Uterus (tissue), 4 donors: Measurements from ENCODE around the gene FHIT. TPM values are rescaled to one million over a fixed set of nuclear protein-coding genes. Genes with fewer than 3 reads are reported as not detected.

Experiments
- DNase-seq, 2 donors: peaks; one replicate each; pipeline ENCODE4 v3.0.0-alpha.2; 2019 to 2020
- H3K27ac ChIP-seq, 2 donors: fragments of 200-600 bp; sonication (generic); 1 replicate in 1 of 2; 2 replicates in 1 of 2; pipeline ENCODE4 v1.5.1; 2016 to 2018
- H3K27me3 ChIP-seq, 2 donors: fragments of 200-600 bp; sonication (generic); one replicate each; pipeline ENCODE4 v1.5.1; 2018 to 2019; ENCODE audit warnings: control low read depth in 1 of 2
- H3K36me3 ChIP-seq, 2 donors: fragments of 200-600 bp; sonication (generic); one replicate each; pipeline ENCODE4 v1.5.1; 2019; ENCODE audit warnings: control low read depth in 1 of 2
- H3K4me1 ChIP-seq, 2 donors: fragments of 200-600 bp; sonication (generic); one replicate each; pipeline ENCODE4 v1.5.1; 2018 to 2019; ENCODE audit warnings: control low read depth in 1 of 2
- H3K4me3 ChIP-seq, 2 donors: fragments of 200-600 bp; sonication (generic); 1 replicate in 1 of 2; 2 replicates in 1 of 2; pipeline ENCODE4 v1.5.1; 2018 to 2019; ENCODE audit warnings: mild to moderate bottlenecking in 1 of 2
- H3K9me3 ChIP-seq, 2 donors: fragments of 200-600 bp; sonication (generic); one replicate each; pipeline ENCODE4 v1.5.1; 2019; ENCODE audit warnings: control low read depth in 1 of 2
- POLR2A ChIP-seq, 2 donors: fragments of 450-650 bp; IDR thresholded peaks; one replicate each; pipeline ENCODE4 v1.6.1; 2016; ENCODE audit warnings: antibody characterized with exemption in 2 of 2, mild to moderate bottlenecking in 1 of 2, moderate library complexity in 1 of 2
- intact Hi-C: fragments of 100-400 bp; cut with DNase I; formaldehyde crosslinking; loops from one replicate; pipeline ENCODE4 v1.15.1; 2023; ENCODE audit warnings: low total_unique reads
- total RNA-seq, 4 donors: library from RNA; depleted of rRNA in 3 of 4; stranded (reverse); fragments of >200 nt in 3 of 4; gene quantifications; one replicate each; pipeline versions ENCODE4 v1.1.0 to v1.2.4, GENCODE V29; 2014 to 2023
- TF ChIP-seq, protein P1 (sequence below), 4 experiments: fragments of 200-600 bp in 2 of 4; fragments of 450-650 bp in 2 of 4; sonication (generic) in 2 of 4; IDR thresholded peaks; one replicate each; pipeline ENCODE4 v1.5.1; 2016 to 2019; ENCODE audit warnings: antibody characterized with exemption in 4 of 4, mild to moderate bottlenecking in 2 of 4, moderate library complexity in 1 of 4
- donor health status: DM: yes; HTN: yes; CAD: no.

FHIT gene
- total RNA-seq, 4 donors from 2014 or later: 1.3 to 15.2 (median 7.3) TPM

GRCh38 chr3:59797533-59797932, 1453.7 kb downstream of the FHIT start:
- Histone ChIP-seq H3K27me3 (no peaks in the 10 kb centered on the region), H3K4me1 (no peaks in the 10 kb centered on the region), H3K36me3 (no peaks in the 10 kb centered on the region), H3K9me3 (no peaks in the 10 kb centered on the region), H3K4me3 (no peak overlapping the region), H3K27ac (no peak overlapping the region)
- DNase-seq: no peak
- TF ChIP-seq, protein P1, sequence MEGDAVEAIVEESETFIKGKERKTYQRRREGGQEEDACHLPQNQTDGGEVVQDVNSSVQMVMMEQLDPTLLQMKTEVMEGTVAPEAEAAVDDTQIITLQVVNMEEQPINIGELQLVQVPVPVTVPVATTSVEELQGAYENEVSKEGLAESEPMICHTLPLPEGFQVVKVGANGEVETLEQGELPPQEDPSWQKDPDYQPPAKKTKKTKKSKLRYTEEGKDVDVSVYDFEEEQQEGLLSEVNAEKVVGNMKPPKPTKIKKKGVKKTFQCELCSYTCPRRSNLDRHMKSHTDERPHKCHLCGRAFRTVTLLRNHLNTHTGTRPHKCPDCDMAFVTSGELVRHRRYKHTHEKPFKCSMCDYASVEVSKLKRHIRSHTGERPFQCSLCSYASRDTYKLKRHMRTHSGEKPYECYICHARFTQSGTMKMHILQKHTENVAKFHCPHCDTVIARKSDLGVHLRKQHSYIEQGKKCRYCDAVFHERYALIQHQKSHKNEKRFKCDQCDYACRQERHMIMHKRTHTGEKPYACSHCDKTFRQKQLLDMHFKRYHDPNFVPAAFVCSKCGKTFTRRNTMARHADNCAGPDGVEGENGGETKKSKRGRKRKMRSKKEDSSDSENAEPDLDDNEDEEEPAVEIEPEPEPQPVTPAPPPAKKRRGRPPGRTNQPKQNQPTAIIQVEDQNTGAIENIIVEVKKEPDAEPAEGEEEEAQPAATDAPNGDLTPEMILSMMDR (IDR thresholded peaks at IDR 0.05): no peak
- TF ChIP-seq POLR2A (IDR thresholded peaks at IDR 0.05): no peak
- intact Hi-C loops: no loop called here

DNA sequence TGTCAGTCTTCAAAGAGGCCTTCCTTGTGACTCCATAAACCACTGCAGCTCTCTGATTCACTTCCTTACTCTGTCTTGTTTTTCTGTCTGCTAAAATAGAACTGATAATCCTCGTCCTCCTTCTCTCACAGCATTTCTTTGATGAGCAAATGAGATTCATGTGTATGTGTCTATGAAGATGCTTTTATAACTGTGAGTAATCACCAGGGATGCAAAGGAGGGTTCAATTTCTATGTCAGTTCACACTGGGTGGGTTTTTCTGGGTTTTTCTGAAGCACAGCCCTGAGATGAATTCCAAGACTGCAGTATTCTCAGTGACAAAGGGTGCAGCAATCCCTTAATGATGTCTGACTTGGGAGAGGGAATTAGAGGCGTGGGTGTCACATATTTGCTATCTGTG, 1454.8 kb downstream of the FHIT start:
- no peak for TF ChIP-seq POLR2A (IDR thresholded peaks at IDR 0.05)
- TF ChIP-seq, protein P1 (IDR thresholded peaks at IDR 0.05): no peak
- intact Hi-C loops: no loop called here
- Histone ChIP-seq H3K9me3 (no peaks in the 10 kb centered on the region), H3K4me1 (no peaks in the 10 kb centered on the region), H3K36me3 (no peaks in the 10 kb centered on the region), H3K4me3 (no peak overlapping the region), H3K27ac (no peak overlapping the region), H3K27me3 (no peaks in the 10 kb centered on the region)
- DNase-seq: no peak

DNA sequence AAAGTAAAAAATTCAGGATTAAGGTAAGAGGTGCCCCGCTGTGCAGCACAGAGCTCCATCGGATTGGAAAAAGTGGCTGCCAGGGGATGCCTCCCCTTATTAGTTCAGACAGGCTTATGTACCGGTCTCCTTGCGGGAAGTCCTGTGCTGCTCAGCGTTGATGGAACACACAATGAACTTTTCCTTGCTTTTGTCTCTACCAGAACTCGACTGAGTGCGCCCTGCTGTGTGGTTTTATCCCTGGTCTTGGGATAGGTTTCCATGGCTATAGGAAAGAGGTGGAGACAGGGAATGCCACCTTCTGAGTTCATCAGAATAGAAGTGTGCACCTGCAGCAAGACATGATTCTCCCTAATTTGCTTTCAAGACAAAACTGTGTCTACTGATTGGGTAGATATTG, 1455.5 kb downstream of the FHIT start:
- no peaks in the 10 kb centered on the region for H3K4me1 ChIP-seq
- DNase-seq: no peak
- no peaks in the 10 kb centered on the region for H3K36me3 ChIP-seq
- no peaks in the 10 kb centered on the region for H3K27me3 ChIP-seq
- intact Hi-C loops: no loop called here
- H3K27ac ChIP-seq: no peak overlapping the region
- TF ChIP-seq, protein P1 (IDR thresholded peaks at IDR 0.05): no peak
- TF ChIP-seq POLR2A (IDR thresholded peaks at IDR 0.05): no peak
- H3K9me3 ChIP-seq: no peaks in the 10 kb centered on the region
- H3K4me3 ChIP-seq: no peak overlapping the region

DNA sequence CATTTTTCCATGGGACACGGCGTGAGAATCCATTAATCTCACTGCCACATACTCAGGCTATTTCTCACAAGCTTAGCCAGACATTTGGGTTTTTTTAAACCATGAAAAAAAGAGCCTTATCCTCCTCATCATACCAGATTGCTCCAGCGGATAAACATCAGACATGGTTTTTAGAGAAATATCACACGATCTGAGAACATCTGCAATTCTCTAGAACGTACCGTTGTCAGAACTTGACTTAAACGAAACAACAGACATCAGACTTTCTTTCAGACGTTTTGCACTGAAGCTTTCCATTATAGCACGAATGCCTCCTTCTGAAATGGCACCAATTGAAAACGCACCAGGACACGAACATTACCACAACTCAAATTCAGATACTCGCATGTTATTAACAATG, 1457.3 kb downstream of the FHIT start:
- TF ChIP-seq, protein P1 (IDR thresholded peaks at IDR 0.05): no peak
- TF ChIP-seq POLR2A (IDR thresholded peaks at IDR 0.05): no peak
- Histone ChIP-seq H3K27ac (no peak overlapping the region), H3K36me3 (no peaks in the 10 kb centered on the region), H3K9me3 (no peaks in the 10 kb centered on the region), H3K27me3 (no peaks in the 10 kb centered on the region), H3K4me1 (no peaks in the 10 kb centered on the region), H3K4me3 (no peak overlapping the region)
- DNase-seq: no peak
- intact Hi-C loops: no loop called here

DNA sequence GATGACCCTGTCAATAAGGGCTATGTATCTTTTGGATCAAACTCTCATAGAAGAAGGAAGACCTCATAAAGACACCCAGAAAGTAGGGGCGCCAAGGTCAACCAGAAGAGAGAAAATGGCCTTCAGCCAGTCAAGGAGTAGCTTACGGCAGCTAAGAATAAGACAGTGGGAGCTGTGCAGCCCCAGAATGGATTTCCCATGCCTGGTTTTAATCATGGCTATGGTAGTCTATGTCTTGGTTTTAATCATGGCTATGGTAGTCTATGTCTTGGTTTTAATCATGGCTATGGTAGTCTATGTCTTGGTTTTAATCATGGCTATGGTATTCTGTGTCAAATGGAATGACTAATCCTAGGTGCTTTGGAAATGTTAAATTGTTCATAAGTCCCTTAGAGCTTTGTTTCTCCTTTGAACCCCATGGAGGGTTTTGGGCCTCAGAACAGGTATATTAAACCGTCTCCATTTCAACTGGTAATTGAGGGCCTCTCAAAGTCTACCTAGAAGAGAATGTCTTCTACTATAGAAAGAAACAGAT, 1459.4 kb downstream of the FHIT start:
- no peak for TF ChIP-seq POLR2A (IDR thresholded peaks at IDR 0.05)
- TF ChIP-seq, protein P1 (IDR thresholded peaks at IDR 0.05): no peak
- Histone ChIP-seq H3K4me3 (no peak overlapping the region), H3K27me3 (no peaks in the 10 kb centered on the region), H3K9me3 (no peaks in the 10 kb centered on the region), H3K4me1 (no peaks in the 10 kb centered on the region), H3K36me3 (no peaks in the 10 kb centered on the region), H3K27ac (no peak overlapping the region)
- no peak for DNase-seq
- intact Hi-C loops: no loop called here
